ENCODE measurements around the gene CX3CR1. TPM values are rescaled to one million over a fixed set of nuclear protein-coding genes. Genes with fewer than 3 reads are reported as not detected.
A peak's percentile ranks its signal among the peaks of the same experiment; 100 is the strongest.
"Not testable (repeated sequence)": the region's sequence is repeated elsewhere in the genome, so short reads cannot be mapped to it uniquely, and the experiment has no call there.

Gene CX3CR1
- polyA plus RNA-seq, 12 donors: 3.5 to 5.6 (median 4.2) TPM; not detected in 1

GRCh38 chr3:39268549-39268900 is 11.3 kb downstream of the CX3CR1 start:
- no peak for DNase-seq

GRCh38 chr3:39267631-39268548 is 11.9 kb downstream of the CX3CR1 start:
- no peak for DNase-seq

- DNase-seq: no peak
These were observed 15.8 kb downstream of the CX3CR1 start for GRCh38 chr3:39264053-39264452.

- DNase-seq: no peak
These were observed 16.3 kb downstream of the CX3CR1 start for GRCh38 chr3:39263576-39263975.

- no peak for DNase-seq
These were observed 17.0 kb downstream of the CX3CR1 start for GRCh38 chr3:39262846-39263245.

GRCh38 chr3:39261726-39262125 is 18.1 kb downstream of the CX3CR1 start:
- no peak for DNase-seq

GRCh38 chr3:39260957-39261356 is 18.9 kb downstream of the CX3CR1 start:
- DNase-seq: peak; percentile 61

GRCh38 chr3:39260318-39260717 is 19.5 kb downstream of the CX3CR1 start:
- DNase-seq: no peak

- DNase-seq: no peak
These were observed 24.1 kb downstream of the CX3CR1 start for GRCh38 chr3:39255503-39256325.

GRCh38 chr3:39254806-39255449 is 24.9 kb downstream of the CX3CR1 start:
- no peak for DNase-seq

- no peak for DNase-seq
These were observed 28.3 kb downstream of the CX3CR1 start for GRCh38 chr3:39251576-39251975.

GRCh38 chr3:39250116-39250747 is 29.6 kb downstream of the CX3CR1 start:
- DNase-seq: peak; percentile 18

- no peak for DNase-seq
These were observed 30.3 kb downstream of the CX3CR1 start for GRCh38 chr3:39249453-39250115.

- no peak for DNase-seq
These were observed 38.3 kb downstream of the CX3CR1 start for GRCh38 chr3:39241561-39241960.

- no peak for DNase-seq
These were observed 42.8 kb downstream of the CX3CR1 start for GRCh38 chr3:39237027-39237426.

GRCh38 chr3:39234651-39235050 is 45.2 kb downstream of the CX3CR1 start:
- no peak for DNase-seq

GRCh38 chr3:39232859-39233258 is 47.0 kb downstream of the CX3CR1 start:
- no peak for DNase-seq

GRCh38 chr3:39230453-39230852 is 49.4 kb downstream of the CX3CR1 start:
- no peak for DNase-seq

GRCh38 chr3:39228496-39228895 is 51.3 kb downstream of the CX3CR1 start:
- DNase-seq: no peak

GRCh38 chr3:39227596-39227995 is 52.2 kb downstream of the CX3CR1 start:
- DNase-seq: not testable (repeated sequence)

- no peak for DNase-seq
These were observed 53.6 kb downstream of the CX3CR1 start for GRCh38 chr3:39226106-39226741.

Data from muscle of arm (tissue), 12 donors.